Lower leg skin (tissue), 4 donors: Measurements from ENCODE around the gene OR6M1. TPM values are rescaled to one million over a fixed set of nuclear protein-coding genes. Genes with fewer than 3 reads are reported as not detected.

ENCODE experiments used
- DNase-seq, 2 donors: peaks; one replicate each; pipeline ENCODE4 v3.0.0-alpha.2; 2019; ENCODE audit warnings: low spot score in 2 of 2
- H3K4me3 ChIP-seq: fragments of 200-600 bp; sonication (generic); 2 replicates; pipeline ENCODE4 v1.5.1; 2017; ENCODE audit warnings: mild to moderate bottlenecking, low read depth; ENCODE audit not compliant: poor library complexity, severe bottlenecking
- POLR2A ChIP-seq, 2 donors: fragments of 450-650 bp; IDR thresholded peaks; one replicate each; pipeline ENCODE4 v1.6.1; 2016 to 2017; ENCODE audit warnings: antibody characterized with exemption in 2 of 2, mild to moderate bottlenecking in 1 of 2, moderate library complexity in 1 of 2
- WGBS, 2 donors: methylation state at CpG; one replicate each; pipeline ENCODE4 v1.1.5; 2018; 5-methylcytosine and 5-hydroxymethylcytosine counted together
- intact Hi-C: fragments of 100-400 bp; cut with DNase I; formaldehyde crosslinking; loops from one replicate; pipeline ENCODE4 v1.15.0; 2023; ENCODE audit warnings: low total_unique reads
- total RNA-seq, 4 donors: library from RNA; depleted of rRNA; stranded (reverse); fragments of >200 nt; gene quantifications; one replicate each; pipeline ENCODE4 v1.1.0, GENCODE V29; 2016
- TF ChIP-seq, protein P1 (sequence below), 3 donors: fragments of 450-650 bp; IDR thresholded peaks; one replicate each; pipeline ENCODE4 v1.5.1; 2016; ENCODE audit warnings: antibody characterized with exemption in 3 of 3, mild to moderate bottlenecking in 3 of 3, moderate library complexity in 2 of 3

OR6M1 gene
- total RNA-seq, 4 donors from 2014 or later: not detected

DNA sequence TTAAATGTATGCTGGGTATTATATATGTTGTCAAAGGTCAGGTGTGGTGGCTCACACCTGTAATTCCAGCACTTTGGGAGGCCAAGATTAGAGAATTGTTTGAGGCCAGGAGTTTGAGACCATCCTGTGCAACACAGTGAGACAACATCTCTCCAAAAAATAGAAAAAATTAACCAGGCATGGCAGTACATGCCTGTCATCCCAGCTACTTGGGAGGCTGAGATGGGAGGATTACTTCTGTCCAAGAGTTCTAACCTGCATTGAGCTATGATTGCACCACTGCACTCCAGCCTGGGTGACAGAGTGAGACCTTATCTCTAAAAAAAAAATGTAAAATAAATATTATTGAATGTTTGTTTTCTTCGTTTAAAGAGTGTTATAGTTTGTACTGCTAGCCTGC lies 40.5 kb downstream of the OR6M1 start:
- DNase-seq: no peak
- TF ChIP-seq, protein P1, sequence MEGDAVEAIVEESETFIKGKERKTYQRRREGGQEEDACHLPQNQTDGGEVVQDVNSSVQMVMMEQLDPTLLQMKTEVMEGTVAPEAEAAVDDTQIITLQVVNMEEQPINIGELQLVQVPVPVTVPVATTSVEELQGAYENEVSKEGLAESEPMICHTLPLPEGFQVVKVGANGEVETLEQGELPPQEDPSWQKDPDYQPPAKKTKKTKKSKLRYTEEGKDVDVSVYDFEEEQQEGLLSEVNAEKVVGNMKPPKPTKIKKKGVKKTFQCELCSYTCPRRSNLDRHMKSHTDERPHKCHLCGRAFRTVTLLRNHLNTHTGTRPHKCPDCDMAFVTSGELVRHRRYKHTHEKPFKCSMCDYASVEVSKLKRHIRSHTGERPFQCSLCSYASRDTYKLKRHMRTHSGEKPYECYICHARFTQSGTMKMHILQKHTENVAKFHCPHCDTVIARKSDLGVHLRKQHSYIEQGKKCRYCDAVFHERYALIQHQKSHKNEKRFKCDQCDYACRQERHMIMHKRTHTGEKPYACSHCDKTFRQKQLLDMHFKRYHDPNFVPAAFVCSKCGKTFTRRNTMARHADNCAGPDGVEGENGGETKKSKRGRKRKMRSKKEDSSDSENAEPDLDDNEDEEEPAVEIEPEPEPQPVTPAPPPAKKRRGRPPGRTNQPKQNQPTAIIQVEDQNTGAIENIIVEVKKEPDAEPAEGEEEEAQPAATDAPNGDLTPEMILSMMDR (IDR thresholded peaks at IDR 0.05): no peak
- no peak for TF ChIP-seq POLR2A (IDR thresholded peaks at IDR 0.05)
- no peak overlapping the region for H3K4me3 ChIP-seq
- WGBS, 2 donors: 58 to 60% methylated on average over 1 of the region's 1 CpG
- intact Hi-C loops: no loop called here

DNA sequence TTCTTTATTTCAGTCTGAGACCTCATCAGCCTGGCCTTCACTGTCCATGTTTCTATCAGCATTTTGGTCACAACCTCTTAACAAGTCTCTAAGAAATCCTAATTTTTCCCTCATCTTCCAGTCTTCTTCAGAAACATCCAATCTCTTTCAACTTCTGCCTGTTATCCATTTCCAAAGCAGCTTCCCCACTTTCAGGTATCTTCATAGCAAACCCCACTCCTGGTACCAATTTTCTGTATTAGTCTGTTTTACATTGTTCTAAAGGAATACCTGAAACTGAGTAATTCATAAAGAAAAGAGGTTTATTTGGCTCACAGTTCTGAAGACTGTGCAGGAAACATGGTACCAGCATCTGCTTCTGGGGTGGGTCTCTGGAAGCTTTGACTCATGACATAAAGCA lies 43.7 kb downstream of the OR6M1 start:
- no peak for DNase-seq
- H3K4me3 ChIP-seq: no peak overlapping the region
- TF ChIP-seq POLR2A (IDR thresholded peaks at IDR 0.05): no peak
- TF ChIP-seq, protein P1 (IDR thresholded peaks at IDR 0.05): no peak
- intact Hi-C loops: no loop called here

DNA sequence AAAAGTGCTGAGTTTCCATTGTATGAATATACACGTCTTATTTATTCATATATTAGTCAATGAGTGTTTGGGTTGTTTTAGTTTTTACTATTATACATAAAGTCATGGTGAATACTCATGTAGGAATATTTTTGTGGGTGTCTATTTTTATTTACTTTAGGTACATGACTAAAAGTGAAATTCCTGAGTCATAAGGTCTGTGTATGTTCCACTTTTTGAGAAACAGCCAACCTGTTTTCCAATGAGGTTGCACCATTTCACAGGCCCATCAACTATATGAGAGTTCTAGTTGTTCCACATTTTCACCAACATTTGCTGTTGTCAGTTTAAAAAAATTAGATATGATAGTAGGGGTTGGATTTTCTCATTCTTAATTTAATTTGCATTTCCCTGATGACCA lies 45.3 kb downstream of the OR6M1 start:
- intact Hi-C loops: no loop called here
- H3K4me3 ChIP-seq: no peak overlapping the region
- DNase-seq: no peak
- 86 to 88% methylated on average over 1 of the region's 1 CpG for WGBS, 2 donors
- no peak for TF ChIP-seq POLR2A (IDR thresholded peaks at IDR 0.05)
- TF ChIP-seq, protein P1 (IDR thresholded peaks at IDR 0.05): no peak

DNA sequence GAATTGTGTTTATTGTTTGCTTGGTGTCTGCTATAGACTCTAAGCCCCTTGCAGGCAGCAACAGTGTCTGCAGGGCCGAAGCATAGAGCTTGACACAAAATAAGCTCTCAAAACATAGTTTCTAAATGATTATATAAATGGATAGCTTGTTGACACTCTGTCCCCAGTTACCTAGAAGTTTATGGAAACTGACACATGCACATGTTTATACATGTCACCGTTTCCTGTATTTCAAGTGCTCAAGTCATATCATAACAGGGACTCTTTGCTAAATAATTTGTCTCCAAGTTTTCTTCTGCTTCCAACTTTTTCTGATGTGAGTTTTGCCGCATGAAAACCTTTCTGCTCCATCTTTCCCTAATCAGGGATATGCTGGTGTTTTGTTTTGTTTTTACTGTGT lies 48.2 kb downstream of the OR6M1 start:
- TF ChIP-seq POLR2A (IDR thresholded peaks at IDR 0.05): no peak
- TF ChIP-seq, protein P1 (IDR thresholded peaks at IDR 0.05): no peak
- no peak for DNase-seq
- H3K4me3 ChIP-seq: no peak overlapping the region
- intact Hi-C loops: no loop called here
- 43 to 59% methylated on average over 3 of the region's 3 CpGs for WGBS, 2 donors

DNA sequence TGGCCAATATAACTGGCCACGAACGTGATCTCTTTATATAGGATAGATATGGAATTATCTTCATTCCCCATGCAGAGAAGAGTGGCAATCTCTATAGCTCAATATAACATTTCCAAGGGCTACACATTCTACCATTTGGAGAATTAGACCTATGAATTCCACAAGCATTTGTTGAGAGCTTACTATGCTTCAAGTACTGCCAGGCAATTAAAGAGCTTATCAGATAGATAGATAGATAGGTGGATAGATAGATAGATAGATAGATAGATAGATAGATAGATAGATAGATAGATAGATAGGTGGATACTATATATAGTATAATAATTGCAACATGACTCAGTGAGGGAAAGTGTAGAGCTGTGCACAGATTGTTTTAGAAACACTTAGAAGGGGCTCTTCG lies 50.3 kb downstream of the OR6M1 start:
- DNase-seq: no peak
- intact Hi-C loops: no loop called here
- H3K4me3 ChIP-seq: no peak overlapping the region
- WGBS, 2 donors: 91 to 93% methylated on average over 3 of the region's 3 CpGs
- TF ChIP-seq, protein P1 (IDR thresholded peaks at IDR 0.05): no peak
- no peak for TF ChIP-seq POLR2A (IDR thresholded peaks at IDR 0.05)

Other genes starting within 250 kb of the OR6M1 start
- gene SCN3B, start 151.7 kb downstream of the OR6M1 start, total RNA-seq: 1 to 10 TPM in 2 of 4 donors, under 1 TPM in 2; 0.51 to 5.1 (median 0.92) TPM
- gene ZNF202, start 64.7 kb downstream of the OR6M1 start, total RNA-seq: 1 to 10 TPM; 6.9 to 8.5 (median 7.9) TPM
- gene OR6X1, start 51.8 kb downstream of the OR6M1 start, total RNA-seq: not detected
- not detected for gene TMEM225, start 79.3 kb upstream of the OR6M1 start, total RNA-seq
- gene OR8D4, start 95.8 kb upstream of the OR6M1 start, total RNA-seq: under 1 TPM in 1 of 4 donors, not detected in 3; 0.06 TPM
- gene OR4D5, start 133.3 kb upstream of the OR6M1 start, total RNA-seq: not detected
- not detected for gene OR6T1, start 137.5 kb upstream of the OR6M1 start, total RNA-seq
- gene OR10S1, start 171.4 kb upstream of the OR6M1 start, total RNA-seq: not detected
- gene OR10G6, start 188.8 kb upstream of the OR6M1 start, total RNA-seq: not detected
- not detected for gene OR10G4, start 206.6 kb upstream of the OR6M1 start, total RNA-seq
- not detected for gene OR10G9, start 216.7 kb upstream of the OR6M1 start, total RNA-seq
- not detected for gene OR10G8, start 220.4 kb upstream of the OR6M1 start, total RNA-seq
- gene OR10G7, start 235.0 kb upstream of the OR6M1 start, total RNA-seq: not detected